BLaER1 treated with 17β-estradiol and CSF1 and Interleukin-3, amounts not matched to agents 10 nM and 100 nM (cell line): Measurements from ENCODE around the gene MOB3B.

ENCODE experiments used
- H3K27ac ChIP-seq, 11 experiments: shearing (Covaris generic); formaldehyde crosslinking; 2 replicates each; pipeline ENCODE4 v1.8.1; 2022
- H3K27me3 ChIP-seq, 11 experiments: shearing (Covaris generic); formaldehyde crosslinking; 2 replicates each; pipeline ENCODE4 v1.8.1; 2022
- H3K36me3 ChIP-seq, 11 experiments: shearing (Covaris generic); formaldehyde crosslinking; 2 replicates each; pipeline ENCODE4 v1.8.1; 2022
- H3K4me1 ChIP-seq, 10 experiments: shearing (Covaris generic); formaldehyde crosslinking; 2 replicates each; pipeline ENCODE4 v1.8.1; 2022
- H3K4me2 ChIP-seq, 11 experiments: shearing (Covaris generic); formaldehyde crosslinking; 2 replicates each; pipeline ENCODE4 v1.8.1; 2022
- H3K4me3 ChIP-seq, 10 experiments: shearing (Covaris generic); formaldehyde crosslinking; 2 replicates each; pipeline ENCODE4 v1.8.1; 2022
- H3K9ac ChIP-seq, 11 experiments: shearing (Covaris generic); formaldehyde crosslinking; 2 replicates each; pipeline ENCODE4 v1.8.1; 2022
- H3K9me3 ChIP-seq, 11 experiments: shearing (Covaris generic); formaldehyde crosslinking; replicated peaks in 1 of 11; 2 replicates each; pipeline ENCODE4 v1.8.1; 2022
- H4K20me1 ChIP-seq, 11 experiments: shearing (Covaris generic); formaldehyde crosslinking; 2 replicates each; pipeline ENCODE4 v1.8.1; 2022
- Cebpa-rat ChIP-seq, 11 experiments: shearing (Covaris generic); IDR thresholded peaks; 2 replicates each; pipeline ENCODE4 v1.8.1; 2022

Gene MOB3B

DNA sequence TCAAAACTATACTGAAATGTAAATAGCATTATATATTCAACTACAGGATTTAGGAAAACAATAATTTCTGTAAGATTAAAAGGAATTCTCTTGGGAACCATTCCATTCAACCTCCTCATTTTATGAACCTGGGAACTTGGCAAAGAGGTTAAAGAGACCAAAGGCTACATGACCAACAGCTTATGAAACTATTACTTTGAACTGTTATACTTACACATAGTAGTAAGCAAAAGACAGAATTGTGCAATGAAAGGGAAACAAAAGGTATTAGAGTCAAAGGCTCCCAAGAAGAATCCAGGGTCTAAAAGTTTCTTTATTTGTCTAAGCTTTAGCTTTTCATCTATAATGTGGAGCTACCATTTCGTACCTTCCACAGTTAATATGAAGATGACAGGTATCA is 36.5 kb upstream of the MOB3B start:
- H3K4me2 ChIP-seq = peak overlapping the region in 6 of 11 experiments; percentile 16 to 83 (median 71); a peak in 6 of 22 replicates
- peak overlapping the region in 7 of 11 experiments; percentile 6 to 79 (median 60); a peak in 8 of 22 replicates for H3K27ac ChIP-seq
- peaks cover 0 to 72% (median 15%) of the 10 kb centered on the region in 10 experiments; a peak in 12 of 20 replicates for H3K4me1 ChIP-seq
- no peaks in the 10 kb centered on the region for H4K20me1 ChIP-seq
- H3K9ac ChIP-seq = peak overlapping the region in 1 of 11 experiments; percentile 55; a peak in 1 of 22 replicates
- H3K36me3 ChIP-seq = peaks cover 17 to 52% (median 32%) of the 10 kb centered on the region in 11 experiments; a peak in 21 of 22 replicates
- H3K27me3 ChIP-seq = no peaks in the 10 kb centered on the region
- H3K4me3 ChIP-seq = 0 out of 20 replicates have a peak overlapping the region, but pooled peaks of 1 of the 10 experiments have one; percentile 1
- no peak for TF ChIP-seq Cebpa-rat (IDR thresholded peaks at IDR 0.05)
- H3K9me3 ChIP-seq = no peaks in the 10 kb centered on the region

DNA sequence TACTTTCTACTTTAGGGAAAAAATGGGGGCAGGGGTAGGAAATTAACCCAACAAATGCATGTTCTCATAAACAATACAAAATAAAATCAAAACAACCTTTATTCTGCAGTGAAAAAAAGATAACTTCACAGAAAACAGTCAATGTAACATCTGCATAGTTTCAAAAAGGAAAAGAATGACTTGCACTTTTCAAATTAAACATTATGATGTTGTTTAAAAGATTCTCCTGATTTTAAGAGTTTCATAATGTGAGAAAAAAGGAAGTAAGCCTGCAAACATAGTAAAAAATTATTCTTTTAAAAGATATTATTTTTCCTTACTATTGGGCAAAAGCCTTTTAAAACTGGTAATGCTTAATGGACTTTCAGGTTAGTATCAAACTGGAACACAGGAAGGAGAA is 36.1 kb upstream of the MOB3B start:
- Histone ChIP-seq H3K4me3 (0 out of 20 replicates have a peak overlapping the region, but pooled peaks of 1 of the 10 experiments have one; percentile 1), H3K4me1 (peaks cover 0 to 68% (median 15%) of the 10 kb centered on the region in 10 experiments; a peak in 12 of 20 replicates), H3K36me3 (peaks cover 20 to 56% (median 35%) of the 10 kb centered on the region in 11 experiments; a peak in 21 of 22 replicates), H3K27ac (peak overlapping the region in 7 of 11 experiments; percentile 6 to 79 (median 65); a peak in 11 of 22 replicates), H3K4me2 (peak overlapping the region in 5 of 11 experiments; percentile 16 to 83 (median 75); a peak in 6 of 22 replicates), H3K9ac (peak overlapping the region in 2 of 11 experiments; percentile 48 to 55; a peak in 2 of 22 replicates), H3K27me3 (no peaks in the 10 kb centered on the region), H4K20me1 (no peaks in the 10 kb centered on the region), H3K9me3 (no peaks in the 10 kb centered on the region)
- no peak for TF ChIP-seq Cebpa-rat (IDR thresholded peaks at IDR 0.05)

DNA sequence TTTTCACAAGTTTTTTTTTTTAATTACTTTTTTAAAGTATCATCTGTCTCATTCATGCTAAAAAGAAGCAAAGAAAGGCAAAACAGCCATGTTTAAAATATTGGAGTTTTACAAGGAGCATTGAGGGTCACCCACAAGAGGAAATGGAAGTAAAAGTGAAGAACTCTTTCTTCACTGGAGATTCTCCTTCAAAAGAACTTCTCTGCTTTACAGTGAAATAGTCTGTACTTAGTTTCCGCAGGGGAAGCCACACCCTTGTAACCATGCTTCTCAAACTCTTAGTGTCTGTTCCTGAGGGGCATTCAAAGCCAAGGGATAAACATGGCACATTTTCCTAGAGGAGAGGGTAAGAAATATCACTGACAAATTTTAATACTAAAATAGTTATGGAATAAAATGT is 35.1 kb upstream of the MOB3B start:
- Histone ChIP-seq H3K27me3 (no peaks in the 10 kb centered on the region), H3K36me3 (peaks cover 23 to 66% (median 44%) of the 10 kb centered on the region in 11 experiments; a peak in 21 of 22 replicates), H4K20me1 (no peaks in the 10 kb centered on the region), H3K9ac (peak overlapping the region in 4 of 11 experiments; percentile 48 to 59 (median 52); a peak in 8 of 22 replicates), H3K4me1 (peaks cover 0 to 60% (median 15%) of the 10 kb centered on the region in 10 experiments; a peak in 12 of 20 replicates), H3K4me3 (peak overlapping the region in 1 of 10 experiments; percentile 14; a peak in 1 of 20 replicates), H3K27ac (peak overlapping the region in 6 of 11 experiments; percentile 21 to 79 (median 70); a peak in 11 of 22 replicates), H3K4me2 (peak overlapping the region in 5 of 11 experiments; percentile 57 to 83 (median 75); a peak in 10 of 22 replicates), H3K9me3 (no peaks in the 10 kb centered on the region)
- no peak for TF ChIP-seq Cebpa-rat (IDR thresholded peaks at IDR 0.05)

DNA sequence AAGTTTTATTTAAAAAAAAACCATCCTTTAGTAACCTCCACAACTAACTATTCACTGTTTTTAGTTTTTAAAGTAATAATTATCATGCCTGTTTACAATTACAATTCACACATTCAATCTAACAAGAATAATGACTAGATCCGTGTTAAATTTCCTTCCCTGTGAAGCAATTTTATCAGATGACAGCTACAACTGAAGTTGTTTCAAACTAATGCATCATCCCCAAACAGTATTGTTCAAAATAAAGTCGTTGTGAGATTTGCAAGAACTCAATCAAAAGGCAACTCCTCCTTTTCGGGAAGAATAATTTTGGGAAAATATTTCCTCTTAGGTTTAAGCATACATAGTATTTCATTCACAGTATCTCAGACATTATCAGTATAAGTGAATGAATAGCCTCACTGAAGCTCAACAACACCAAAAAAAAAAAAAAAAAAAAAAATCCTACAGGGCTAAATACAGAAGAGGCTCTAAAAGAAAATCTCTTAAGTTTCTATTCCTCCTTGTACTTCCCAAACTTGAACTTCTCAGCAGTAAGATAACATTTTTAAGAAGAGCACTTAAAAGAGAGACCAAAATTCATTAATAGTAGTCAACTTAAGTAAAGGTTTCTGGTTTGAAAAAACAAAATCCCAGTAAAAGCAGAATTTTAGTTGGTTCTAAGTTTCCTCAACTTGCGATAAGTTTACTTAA is 34.3 kb upstream of the MOB3B start:
- peaks cover 23 to 74% (median 49%) of the 10 kb centered on the region in 11 experiments; a peak in 21 of 22 replicates for H3K36me3 ChIP-seq
- peak overlapping the region in 5 of 11 experiments; percentile 57 to 83 (median 75); a peak in 9 of 22 replicates for H3K4me2 ChIP-seq
- H3K4me3 ChIP-seq = peak overlapping the region in 2 of 10 experiments; percentile 4 to 14; a peak in 1 of 20 replicates

DNA sequence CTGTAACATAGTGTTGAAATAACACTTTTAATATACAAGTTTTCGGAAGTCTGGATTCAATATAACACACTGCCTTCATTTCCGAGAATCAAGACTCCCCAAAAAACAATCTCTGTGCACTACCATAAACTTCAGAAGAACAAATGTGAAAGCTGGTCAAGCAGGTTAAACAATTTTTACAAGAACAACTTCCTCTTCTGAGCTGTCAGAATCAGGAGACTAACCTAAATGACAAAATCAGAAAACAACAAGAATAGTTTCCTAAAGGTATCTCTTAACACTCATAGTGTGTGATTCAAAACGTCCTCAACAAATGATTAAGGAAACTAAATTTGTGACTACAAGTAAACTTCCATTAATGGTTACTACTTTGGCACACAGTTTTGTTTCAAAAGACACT is 32.1 kb upstream of the MOB3B start:
- peaks cover 26 to 88% (median 59%) of the 10 kb centered on the region in 11 experiments; a peak in 21 of 22 replicates for H3K36me3 ChIP-seq

More for the DNA sequence above, 34.3 kb upstream of the MOB3B start:
- peak overlapping the region in 4 of 11 experiments; percentile 40 to 59 (median 52); a peak in 7 of 22 replicates for H3K9ac ChIP-seq
- no peaks in the 10 kb centered on the region for H3K27me3 ChIP-seq
- peaks cover 0 to 60% (median 15%) of the 10 kb centered on the region in 10 experiments; a peak in 12 of 20 replicates for H3K4me1 ChIP-seq
- H3K9me3 ChIP-seq = no peaks in the 10 kb centered on the region
- TF ChIP-seq Cebpa-rat (IDR thresholded peaks at IDR 0.05) = no peak
- H3K27ac ChIP-seq = peak overlapping the region in 5 of 11 experiments; percentile 60 to 79 (median 75); a peak in 10 of 22 replicates
- no peaks in the 10 kb centered on the region for H4K20me1 ChIP-seq

DNA sequence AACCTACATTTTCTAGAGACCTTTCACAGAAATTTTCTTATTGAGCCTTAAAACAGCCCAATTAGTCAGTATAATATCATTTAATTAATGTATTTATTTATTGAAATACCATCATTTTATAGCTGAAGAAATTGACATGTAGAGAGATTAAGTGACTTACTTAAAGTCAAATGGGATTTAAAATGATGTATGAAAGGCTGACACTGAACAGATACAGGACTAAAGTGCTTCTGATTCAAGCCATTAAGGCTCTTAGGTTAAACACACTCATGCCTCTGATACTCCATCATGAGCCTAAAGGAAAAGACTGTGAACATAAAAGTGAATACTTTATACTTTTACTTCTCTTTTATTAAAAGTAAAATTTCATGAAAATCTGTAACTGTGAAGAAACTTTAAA is 30.8 kb upstream of the MOB3B start:
- H3K4me1 ChIP-seq = peaks cover 0 to 33% (median 8%) of the 10 kb centered on the region in 10 experiments; a peak in 11 of 20 replicates

More for the DNA sequence above, 32.1 kb upstream of the MOB3B start:
- H3K4me2 ChIP-seq = no peak overlapping the region
- no peaks in the 10 kb centered on the region for H4K20me1 ChIP-seq
- peaks cover 0 to 42% (median 15%) of the 10 kb centered on the region in 10 experiments; a peak in 12 of 20 replicates for H3K4me1 ChIP-seq
- H3K9me3 ChIP-seq = no peaks in the 10 kb centered on the region
- H3K27ac ChIP-seq = no peak overlapping the region
- H3K4me3 ChIP-seq = no peak overlapping the region
- H3K27me3 ChIP-seq = no peaks in the 10 kb centered on the region
- no peak overlapping the region for H3K9ac ChIP-seq
- TF ChIP-seq Cebpa-rat (IDR thresholded peaks at IDR 0.05) = no peak

DNA sequence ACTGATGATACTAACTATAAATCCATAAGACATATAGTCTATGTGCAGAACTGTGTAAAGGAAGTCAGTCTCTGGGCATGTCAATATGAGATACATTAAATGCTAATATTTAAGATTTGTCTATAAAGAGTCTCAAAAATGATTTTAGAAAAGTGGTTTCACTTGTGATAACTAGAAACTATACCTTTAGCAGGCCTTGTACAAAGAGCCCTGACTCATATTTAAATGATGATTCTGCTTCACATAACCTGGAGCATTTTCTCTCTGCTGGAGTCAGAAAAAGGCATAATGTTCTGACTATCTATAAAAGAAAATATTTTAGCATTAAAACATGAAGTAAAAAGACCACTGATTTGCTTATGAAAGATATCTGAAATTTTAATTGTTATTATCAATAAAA is 28.7 kb upstream of the MOB3B start:
- TF ChIP-seq Cebpa-rat (IDR thresholded peaks at IDR 0.05) = no peak
- Histone ChIP-seq H4K20me1 (peaks cover 0 to 6% (median 0%) of the 10 kb centered on the region in 11 experiments; a peak in 1 of 22 replicates), H3K4me2 (no peak overlapping the region), H3K4me1 (peaks cover 0 to 22% (median 0%) of the 10 kb centered on the region in 10 experiments; a peak in 6 of 20 replicates), H3K4me3 (no peak overlapping the region), H3K9ac (no peak overlapping the region), H3K27me3 (no peaks in the 10 kb centered on the region), H3K36me3 (peaks cover 47 to 96% (median 72%) of the 10 kb centered on the region in 11 experiments), H3K9me3 (no peaks in the 10 kb centered on the region), H3K27ac (no peak overlapping the region)

More for the DNA sequence above, 30.8 kb upstream of the MOB3B start:
- no peaks in the 10 kb centered on the region for H3K27me3 ChIP-seq
- H4K20me1 ChIP-seq = no peaks in the 10 kb centered on the region
- no peaks in the 10 kb centered on the region for H3K9me3 ChIP-seq
- no peak for TF ChIP-seq Cebpa-rat (IDR thresholded peaks at IDR 0.05)
- H3K27ac ChIP-seq = no peak overlapping the region
- no peak overlapping the region for H3K9ac ChIP-seq
- no peak overlapping the region for H3K4me2 ChIP-seq
- H3K4me3 ChIP-seq = no peak overlapping the region
- H3K36me3 ChIP-seq = peaks cover 29 to 88% (median 59%) of the 10 kb centered on the region in 11 experiments

DNA sequence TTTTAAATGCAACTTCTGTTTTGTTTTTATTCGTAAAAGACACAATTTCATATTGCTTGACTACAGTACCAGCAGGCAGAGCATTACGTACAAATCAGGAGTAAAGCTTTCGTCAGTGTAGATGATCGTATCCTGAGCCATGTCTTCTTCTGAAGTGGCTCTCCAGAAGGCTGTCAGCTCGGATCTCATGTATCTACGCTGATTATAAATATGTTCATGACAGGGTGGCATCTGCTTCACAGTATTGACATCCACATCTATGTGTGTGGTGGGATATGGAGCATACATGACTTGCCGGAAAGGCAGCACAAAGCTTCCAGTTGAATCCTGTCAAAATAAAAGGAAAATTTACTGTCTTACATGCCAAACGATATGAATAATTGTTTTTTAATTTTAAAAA is 26.9 kb upstream of the MOB3B start:
- H4K20me1 ChIP-seq = peaks cover 0 to 7% (median 0%) of the 10 kb centered on the region in 11 experiments; a peak in 2 of 22 replicates
- no peak overlapping the region for H3K4me2 ChIP-seq
- H3K4me1 ChIP-seq = peaks cover 0 to 13% (median 0%) of the 10 kb centered on the region in 10 experiments; a peak in 4 of 20 replicates
- peaks cover 57 to 99% (median 79%) of the 10 kb centered on the region in 11 experiments for H3K36me3 ChIP-seq
- no peaks in the 10 kb centered on the region for H3K9me3 ChIP-seq
- no peaks in the 10 kb centered on the region for H3K27me3 ChIP-seq
- TF ChIP-seq Cebpa-rat (IDR thresholded peaks at IDR 0.05) = no peak
- H3K4me3 ChIP-seq = no peak overlapping the region
- H3K27ac ChIP-seq = no peak overlapping the region
- no peak overlapping the region for H3K9ac ChIP-seq
